Measurements from ENCODE around the gene LGI4.

LGI4 gene

GRCh38 chr19:35134601-35135242 lies at the start of gene LGI4:
Gene LGI4 (minus strand): TSS chr19:35135059. CDS start chr19:35134680, 379 bp downstream.
- in situ Hi-C loops (cut with MboI; ENCODE audit: low sequenced_read_pairs) = no loop called here

DNA sequence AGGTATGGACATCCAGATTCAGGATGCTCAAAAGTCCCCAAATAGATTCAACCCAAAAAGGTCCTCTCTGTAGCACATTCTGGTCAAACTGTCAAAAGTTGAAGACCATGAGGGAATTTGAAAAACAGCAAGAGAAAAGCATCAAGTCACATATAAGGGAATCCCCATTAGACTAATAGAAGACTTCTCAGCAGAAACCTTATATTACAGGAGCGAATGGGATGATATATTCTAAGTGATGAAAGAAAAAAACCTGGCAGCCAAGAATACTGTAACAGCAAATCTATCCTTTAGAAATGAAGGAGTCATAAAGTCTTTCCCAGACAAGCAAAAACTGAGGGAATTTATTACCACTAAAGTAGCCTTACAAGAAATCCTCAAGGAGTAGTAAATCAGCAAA lies 49.4 kb upstream of the LGI4 start:
- in situ Hi-C loops (cut with MboI; ENCODE audit: low sequenced_read_pairs) = no loop called here

- in situ Hi-C loops (cut with MboI; ENCODE audit: low sequenced_read_pairs) = no loop called here
These were observed 46.5 kb upstream of the LGI4 start for GRCh38 chr19:35181387-35181786.

GRCh38 chr19:35179830-35180229 lies 45.0 kb upstream of the LGI4 start:
- in situ Hi-C loops (cut with MboI; ENCODE audit: low sequenced_read_pairs) = no loop called here

DNA sequence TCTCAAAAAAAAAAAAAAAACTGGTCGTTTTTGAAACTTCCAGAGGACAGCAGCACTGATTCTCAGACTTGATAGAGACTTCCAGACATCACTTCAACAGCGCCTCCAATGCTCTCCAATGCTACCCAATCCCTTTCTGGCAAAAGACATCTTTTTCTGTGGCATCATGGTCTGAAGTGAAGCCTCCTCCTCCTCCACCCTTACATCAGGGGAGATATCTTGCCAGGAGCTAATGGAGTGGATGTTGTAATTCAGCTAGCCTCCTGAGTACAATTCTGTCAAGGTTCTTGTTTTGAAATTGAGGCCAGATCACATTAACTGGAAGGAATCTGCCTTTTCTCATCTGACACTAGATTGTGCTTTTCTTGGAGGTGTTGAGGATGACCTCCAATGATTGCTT lies 43.8 kb upstream of the LGI4 start:
- in situ Hi-C loops (cut with MboI; ENCODE audit: low sequenced_read_pairs) = no loop called here

DNA sequence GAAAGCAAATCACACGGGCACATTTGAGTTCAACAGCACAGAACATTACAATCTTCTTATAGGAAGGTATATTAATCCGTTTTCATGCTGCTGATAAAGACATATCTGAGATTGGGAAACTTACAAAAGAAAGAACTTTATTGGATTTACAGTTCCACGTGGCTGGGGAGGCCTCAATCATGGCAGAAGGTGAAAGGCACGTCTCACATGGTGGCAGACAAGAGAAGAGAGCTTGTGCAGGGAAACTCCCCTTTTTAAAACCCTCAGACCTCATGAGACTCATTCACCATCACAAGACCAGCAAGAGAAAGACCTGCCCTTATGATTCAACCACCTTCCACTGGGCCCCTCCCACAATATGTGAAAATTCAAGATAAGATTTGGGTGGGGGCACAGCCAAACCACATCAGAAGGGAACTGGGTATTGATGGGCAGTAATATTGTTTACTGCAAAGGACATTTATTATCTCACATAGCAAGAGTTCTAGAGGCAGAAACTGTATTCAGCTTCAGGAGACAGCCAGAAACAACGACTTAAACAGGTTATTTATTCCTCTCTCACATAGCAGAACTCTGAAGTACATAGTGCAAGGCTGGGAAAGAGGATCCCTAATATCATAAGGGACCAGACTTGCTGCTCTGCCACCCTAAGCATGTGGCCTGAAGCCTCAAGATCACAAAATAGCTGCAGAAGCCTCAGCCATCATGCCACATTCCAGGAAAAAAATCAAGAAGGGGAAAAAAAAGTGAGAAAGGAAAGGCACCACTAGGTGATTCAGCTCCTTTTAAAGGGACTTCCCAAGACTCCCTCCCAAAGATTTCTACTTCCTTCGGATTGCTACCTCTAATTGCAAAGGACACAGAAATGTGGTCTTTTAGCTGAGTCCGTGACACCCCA lies 42.8 kb upstream of the LGI4 start:
- in situ Hi-C loops (cut with MboI; ENCODE audit: low sequenced_read_pairs) = no loop called here

DNA sequence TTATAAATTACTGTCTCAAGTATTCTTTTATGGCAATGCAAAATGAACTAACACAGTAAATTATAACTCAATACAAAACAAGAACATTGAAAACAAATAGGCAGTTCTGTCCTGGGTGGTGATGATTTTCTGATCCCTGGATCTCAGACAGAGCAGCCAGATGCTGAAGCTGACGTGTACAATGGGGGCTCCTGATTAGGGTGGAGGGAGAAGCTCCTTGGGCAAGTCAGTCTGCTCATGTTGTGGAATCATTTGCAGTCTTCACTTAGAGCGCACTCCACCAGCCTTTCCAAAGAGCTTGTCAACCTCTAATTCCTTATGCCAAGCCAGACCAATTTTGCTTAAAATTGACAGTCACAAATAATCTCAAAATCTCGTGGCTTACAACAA lies 41.3 kb upstream of the LGI4 start:
- in situ Hi-C loops (cut with MboI; ENCODE audit: low sequenced_read_pairs) = no loop called here

DNA sequence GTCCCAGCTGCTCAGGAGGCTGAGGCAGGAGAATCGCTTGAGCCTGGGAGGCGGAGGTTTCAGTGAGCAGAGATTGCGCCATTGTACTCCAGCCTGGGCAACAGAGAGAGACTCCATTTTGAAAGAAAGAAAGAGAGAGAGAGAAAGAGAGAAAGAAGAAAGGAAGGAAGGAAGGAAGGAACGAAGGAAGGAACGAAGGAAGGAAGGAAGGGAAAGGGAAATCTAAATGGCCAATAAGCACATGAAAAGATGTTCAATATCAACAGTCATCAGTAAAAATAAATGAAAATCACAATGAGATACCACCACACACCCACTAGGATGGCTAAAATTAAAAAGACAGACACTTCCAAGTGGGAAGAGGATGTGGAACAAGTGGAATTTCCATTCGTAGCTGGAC lies 39.4 kb upstream of the LGI4 start:
- in situ Hi-C loops (cut with MboI; ENCODE audit: low sequenced_read_pairs) = no loop called here

- in situ Hi-C loops (cut with MboI; ENCODE audit: low sequenced_read_pairs) = no loop called here
These were observed 36.9 kb upstream of the LGI4 start for GRCh38 chr19:35171730-35172129.

DNA sequence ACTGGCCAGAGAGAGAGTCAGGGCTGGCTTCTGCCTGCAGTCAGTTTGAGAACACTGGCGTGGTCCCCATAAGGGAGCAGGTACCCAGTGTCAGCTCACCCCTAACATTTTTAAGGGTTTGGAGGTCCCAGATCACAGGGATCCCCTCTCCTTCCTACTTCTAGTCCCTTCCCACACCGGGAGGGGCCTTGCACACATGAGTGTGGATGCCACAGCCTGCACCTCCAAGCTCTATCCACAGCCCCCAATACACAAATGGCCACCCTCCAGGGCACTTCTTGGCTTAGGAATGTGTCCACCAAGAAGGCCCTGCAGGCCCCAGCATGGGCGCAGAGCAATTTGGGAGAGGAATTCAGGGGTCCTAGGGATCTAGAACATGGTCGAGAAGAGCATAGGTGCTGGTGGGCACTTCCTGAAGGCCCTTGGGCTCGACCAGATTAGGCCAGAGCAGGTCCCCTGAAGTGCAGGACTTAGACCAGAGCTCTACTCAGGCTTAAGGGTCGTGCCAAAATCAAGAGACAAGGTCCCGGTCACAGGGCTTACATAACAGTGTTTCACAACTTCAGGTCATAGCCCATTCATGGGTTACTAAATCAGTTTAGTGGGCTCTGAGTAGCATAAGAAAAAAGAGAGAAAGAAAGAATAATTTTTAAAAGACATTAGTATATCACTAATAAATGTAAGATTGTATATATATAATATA lies 35.7 kb upstream of the LGI4 start:
- in situ Hi-C loops (cut with MboI; ENCODE audit: low sequenced_read_pairs) = no loop called here

DNA sequence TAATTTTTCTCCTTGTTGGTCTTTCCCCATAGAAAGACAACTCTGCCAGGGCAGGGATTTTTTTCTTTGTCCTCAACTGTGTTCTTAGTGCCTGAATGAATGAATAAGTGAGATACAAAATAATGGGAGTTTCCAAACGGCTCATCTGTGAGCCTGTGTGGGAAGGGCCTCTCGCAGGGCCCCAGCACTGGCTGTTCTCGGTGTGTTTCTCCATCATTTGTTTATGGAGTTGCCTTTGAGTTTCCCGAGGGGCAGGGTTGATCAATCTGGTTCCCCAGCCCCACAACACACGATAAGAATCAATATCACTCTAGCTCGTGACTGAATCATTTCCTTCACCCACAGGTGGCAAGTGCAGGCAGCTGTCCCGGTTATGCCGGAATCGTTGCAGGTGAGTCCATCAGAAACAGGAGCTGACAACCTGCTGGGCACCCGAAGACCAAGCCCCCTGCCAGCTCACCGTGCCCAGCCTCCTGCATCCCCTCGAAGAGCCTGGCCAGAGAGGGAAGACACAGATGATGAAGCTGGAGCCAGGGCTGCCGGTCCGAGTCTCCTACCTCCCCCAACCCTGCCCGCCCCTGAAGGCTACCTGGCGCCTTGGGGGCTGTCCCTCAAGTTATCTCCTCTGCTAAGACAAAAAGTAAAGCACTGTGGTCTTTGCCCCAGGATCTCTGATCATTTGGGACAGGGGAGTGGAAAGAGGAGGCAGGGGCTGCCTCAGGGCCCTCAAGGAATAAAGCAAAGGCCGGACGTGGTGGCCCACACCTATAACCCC lies 34.5 kb upstream of the LGI4 start:
- in situ Hi-C loops (cut with MboI; ENCODE audit: low sequenced_read_pairs) = no loop called here

DNA sequence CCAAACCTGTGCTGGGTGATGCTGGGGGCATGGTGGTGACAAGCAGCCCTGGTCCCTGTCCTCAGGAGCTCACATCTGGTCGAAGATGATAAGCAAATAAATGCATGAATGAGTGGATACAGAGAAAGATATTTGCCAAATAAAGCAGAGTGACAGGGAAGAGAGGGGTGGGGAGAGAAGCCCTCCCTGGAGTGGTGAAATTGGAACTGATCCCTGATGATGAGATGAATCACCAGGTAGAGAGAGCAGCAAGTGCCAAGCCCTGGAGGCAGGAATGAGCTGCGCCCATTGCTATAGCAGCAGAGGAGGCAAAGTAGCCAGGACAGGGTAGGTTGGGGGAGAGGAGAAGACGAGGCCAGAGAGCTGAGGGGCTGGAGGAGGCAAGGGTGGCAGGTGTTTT lies 33.3 kb upstream of the LGI4 start:
- in situ Hi-C loops (cut with MboI; ENCODE audit: low sequenced_read_pairs) = no loop called here

DNA sequence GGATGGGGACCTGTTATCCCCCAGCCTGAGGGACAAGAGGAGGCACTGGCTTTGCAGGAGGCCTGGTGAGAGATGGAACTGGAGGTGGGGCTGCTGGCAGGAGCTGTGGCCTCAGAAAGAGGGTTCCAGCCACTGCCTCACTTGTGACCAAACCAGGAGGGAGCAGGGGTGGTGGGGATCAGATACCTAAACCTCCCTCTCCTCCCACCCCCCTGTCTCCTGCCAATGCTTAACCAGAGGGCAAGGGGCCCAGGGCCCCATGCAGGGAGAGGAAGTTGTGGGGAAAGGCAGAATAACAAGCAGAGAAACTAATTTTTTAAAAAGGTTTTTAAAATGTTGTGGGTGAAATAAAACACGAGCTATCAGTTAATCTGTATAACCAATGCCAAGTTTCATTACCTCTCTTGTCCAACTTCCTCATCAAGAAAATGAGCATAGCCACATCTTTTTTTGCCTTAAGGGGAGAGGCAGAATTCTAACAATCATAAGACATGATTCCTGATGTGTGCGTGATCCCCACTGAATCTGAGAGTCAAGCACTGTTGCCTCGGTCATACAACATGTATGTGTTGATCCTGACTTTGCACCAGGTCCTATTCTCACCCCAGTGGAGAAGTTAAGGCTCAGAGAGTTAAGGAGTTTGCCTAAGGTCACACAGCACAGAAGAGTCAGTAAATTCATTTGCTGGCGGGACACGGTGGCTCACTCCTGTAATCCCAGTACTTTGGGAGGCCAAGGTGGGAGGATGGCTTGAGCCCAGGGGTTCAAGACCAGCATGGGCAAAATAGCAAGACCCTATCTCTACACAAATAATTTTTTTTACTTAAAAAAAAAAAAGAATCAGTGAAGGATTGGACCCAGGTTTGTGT lies 32.6 kb upstream of the LGI4 start:
- in situ Hi-C loops (cut with MboI; ENCODE audit: low sequenced_read_pairs) = no loop called here

DNA sequence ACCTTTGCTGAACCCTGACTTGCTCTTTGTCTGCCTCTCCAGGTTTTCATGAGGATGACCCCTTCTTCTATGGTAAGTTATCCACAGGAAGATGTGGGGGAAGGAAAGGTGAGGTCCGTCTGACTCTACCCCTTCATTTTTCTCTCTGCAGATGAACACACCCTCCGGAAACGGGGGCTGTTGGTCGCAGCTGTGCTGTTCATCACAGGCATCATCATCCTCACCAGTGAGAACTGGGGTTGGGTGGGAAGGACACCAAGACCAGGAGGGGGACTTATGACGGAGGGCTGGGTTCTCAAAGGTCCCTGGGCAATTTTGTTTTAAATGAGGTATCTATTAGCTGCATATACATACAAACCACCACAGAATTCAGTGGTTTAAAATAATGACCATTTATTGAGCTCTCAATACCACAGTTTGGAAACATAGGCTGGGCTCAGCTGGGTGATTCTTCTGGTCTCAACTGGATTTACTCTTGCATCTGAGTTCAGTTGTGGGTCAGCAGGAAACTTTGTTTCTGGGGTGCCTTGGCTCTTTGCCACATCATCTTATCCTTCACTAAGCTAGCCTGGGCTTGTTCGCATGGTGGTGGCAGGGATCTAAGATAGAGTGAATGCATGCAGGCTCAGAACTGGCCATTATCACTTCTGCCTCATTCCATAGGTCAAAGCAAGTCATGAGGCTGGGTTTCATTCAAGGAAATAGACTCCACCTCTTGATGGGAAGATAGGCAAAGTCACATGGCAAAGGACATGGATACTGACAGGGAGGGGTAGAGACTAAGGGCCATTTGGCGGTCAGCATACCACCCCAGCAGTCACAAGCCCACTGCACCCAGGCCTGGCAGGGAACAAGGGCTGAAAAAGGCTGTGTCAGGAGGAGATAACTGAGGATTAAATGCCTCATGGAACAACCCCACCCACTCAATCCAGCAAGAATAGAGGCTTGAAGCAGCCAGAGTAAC lies 31.5 kb upstream of the LGI4 start:
- in situ Hi-C loops (cut with MboI; ENCODE audit: low sequenced_read_pairs) = no loop called here

GRCh38 chr19:35165200-35166058 lies 30.6 kb upstream of the LGI4 start:
- in situ Hi-C loops (cut with MboI; ENCODE audit: low sequenced_read_pairs) = no loop called here

- in situ Hi-C loops (cut with MboI; ENCODE audit: low sequenced_read_pairs) = no loop called here
These were observed 29.6 kb upstream of the LGI4 start for GRCh38 chr19:35164418-35164817.

DNA sequence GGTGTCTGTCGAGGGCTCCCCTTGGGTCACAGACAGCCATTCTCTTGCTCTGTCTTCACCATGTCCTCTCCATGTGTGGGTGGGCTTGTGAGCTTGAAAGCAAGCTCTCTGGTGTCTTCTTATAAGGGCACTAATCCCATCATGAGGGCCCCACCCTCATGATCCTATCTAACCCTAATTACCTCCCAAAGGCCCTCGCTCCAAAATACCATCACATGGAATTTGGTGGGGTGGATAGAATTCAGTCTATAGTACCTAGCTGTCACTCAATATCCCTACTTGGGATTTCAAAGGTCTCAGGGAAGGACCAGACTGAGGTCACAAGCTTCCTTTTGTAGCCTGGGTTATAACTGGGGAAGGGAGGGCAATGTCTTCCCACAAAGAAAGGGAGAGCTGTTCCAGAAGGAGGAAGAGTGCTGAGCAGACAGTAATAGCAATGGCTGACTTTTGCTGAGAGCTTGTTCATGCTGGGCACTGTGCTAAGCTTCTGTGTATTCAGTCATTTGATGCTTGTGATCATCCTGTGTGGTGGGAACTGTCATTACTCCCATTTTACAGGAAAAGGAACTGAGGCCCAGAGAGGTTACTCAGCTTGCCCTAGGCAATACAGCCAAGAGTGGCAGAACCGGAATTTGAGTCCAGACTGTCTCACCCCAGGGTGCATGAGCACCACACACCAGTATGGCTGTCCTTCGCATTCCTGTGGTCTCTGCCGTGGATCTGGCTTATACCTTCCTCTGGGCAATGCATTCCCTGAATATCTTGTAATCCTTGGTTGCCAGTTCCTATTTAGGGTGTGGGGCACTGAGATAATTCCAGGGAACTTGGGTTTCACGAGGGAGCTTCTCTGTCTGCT lies 27.8 kb upstream of the LGI4 start:
- in situ Hi-C loops (cut with MboI; ENCODE audit: low sequenced_read_pairs) = no loop called here

Data from hTERT RPE-1 (cell line).